Measurements from ENCODE around the gene PPP4R1.

PPP4R1 gene

GRCh38 chr18:9522952-9523351, 91.4 kb downstream of the PPP4R1 start:
- peaks cover 11% of the 10 kb centered on the region for H3K36me3 ChIP-seq (replicated peaks)
- no peak overlapping the region for H3K27ac ChIP-seq
- H3K27me3 ChIP-seq (replicated peaks): no peaks in the 10 kb centered on the region
- in situ Hi-C loops (cut with HindIII; ENCODE audit: low pct_ligation_motif_present, low sequenced_read_pairs): no loop called here
- H3K4me3 ChIP-seq (ENCODE audit: low read depth, low read length): no peak overlapping the region
- TF ChIP-seq CTCF (IDR thresholded peaks at IDR 0.05; ENCODE audit: low read depth, low read length, missing control alignments): no peak
- DNase-seq: no peak

GRCh38 chr18:9521770-9522169, 92.6 kb downstream of the PPP4R1 start:
- no peak overlapping the region for H3K27ac ChIP-seq
- peaks cover 13% of the 10 kb centered on the region for H3K36me3 ChIP-seq (replicated peaks)
- in situ Hi-C loops (cut with HindIII; ENCODE audit: low pct_ligation_motif_present, low sequenced_read_pairs): no loop called here

GRCh38 chr18:9520666-9521065, 93.7 kb downstream of the PPP4R1 start:
- in situ Hi-C loops (cut with HindIII; ENCODE audit: low pct_ligation_motif_present, low sequenced_read_pairs): no loop called here
- DNase-seq: no peak
- peaks cover 13% of the 10 kb centered on the region for H3K36me3 ChIP-seq (replicated peaks)
- H3K27ac ChIP-seq: no peak overlapping the region
- no peak for TF ChIP-seq CTCF (IDR thresholded peaks at IDR 0.05; ENCODE audit: low read depth, low read length, missing control alignments)
- H3K27me3 ChIP-seq (replicated peaks): no peaks in the 10 kb centered on the region
- H3K4me3 ChIP-seq (ENCODE audit: low read depth, low read length): no peak overlapping the region

More at GRCh38 chr18:9521770-9522169, 92.6 kb downstream of the PPP4R1 start:
- H3K27me3 ChIP-seq (replicated peaks): no peaks in the 10 kb centered on the region
- DNase-seq: no peak
- no peak for TF ChIP-seq CTCF (IDR thresholded peaks at IDR 0.05; ENCODE audit: low read depth, low read length, missing control alignments)
- no peak overlapping the region for H3K4me3 ChIP-seq (ENCODE audit: low read depth, low read length)

- no peak for TF ChIP-seq CTCF (IDR thresholded peaks at IDR 0.05; ENCODE audit: low read depth, low read length, missing control alignments)
- in situ Hi-C loops (cut with HindIII; ENCODE audit: low pct_ligation_motif_present, low sequenced_read_pairs): no loop called here
- no peaks in the 10 kb centered on the region for H3K27me3 ChIP-seq (replicated peaks)
- no peak for DNase-seq
- H3K27ac ChIP-seq: no peak overlapping the region
- H3K4me3 ChIP-seq (ENCODE audit: low read depth, low read length): no peak overlapping the region
- H3K36me3 ChIP-seq (replicated peaks): peaks cover 13% of the 10 kb centered on the region
These were observed 95.0 kb downstream of the PPP4R1 start for GRCh38 chr18:9519399-9519798.

- Histone ChIP-seq H3K27ac (no peak overlapping the region), H3K27me3 (replicated peaks) (no peaks in the 10 kb centered on the region), H3K4me3 (ENCODE audit: low read depth, low read length) (no peak overlapping the region), H3K36me3 (replicated peaks) (peaks cover 13% of the 10 kb centered on the region)
- in situ Hi-C loops (cut with HindIII; ENCODE audit: low pct_ligation_motif_present, low sequenced_read_pairs): no loop called here
- DNase-seq: no peak
- TF ChIP-seq CTCF (IDR thresholded peaks at IDR 0.05; ENCODE audit: low read depth, low read length, missing control alignments): no peak
These were observed 96.5 kb downstream of the PPP4R1 start for GRCh38 chr18:9517869-9518268.

GRCh38 chr18:9516437-9517064, 97.8 kb downstream of the PPP4R1 start:
- Histone ChIP-seq H3K36me3 (replicated peaks) (peaks cover 6% of the 10 kb centered on the region), H3K27ac (no peak overlapping the region), H3K4me3 (ENCODE audit: low read depth, low read length) (no peak overlapping the region), H3K27me3 (replicated peaks) (no peaks in the 10 kb centered on the region)
- in situ Hi-C loops (cut with HindIII; ENCODE audit: low pct_ligation_motif_present, low sequenced_read_pairs): no loop called here
- TF ChIP-seq CTCF (IDR thresholded peaks at IDR 0.05; ENCODE audit: low read depth, low read length, missing control alignments): peak; percentile 79
- no peak for DNase-seq

Data from brain microvascular endothelial cell (primary cell).